Right lobe of liver (tissue), 6 donors: ENCODE results near the gene SLC38A1. TPM values are rescaled to one million over a fixed set of nuclear protein-coding genes. Genes with fewer than 3 reads are reported as not detected.
A peak's percentile ranks its signal among the peaks of the same experiment; 100 is the strongest.
"Not testable (repeated sequence)": the region's sequence is repeated elsewhere in the genome, so short reads cannot be mapped to it uniquely, and the experiment has no call there.

ENCODE experiments used
- ATAC-seq, 4 donors: fragments of 200-7000 bp; cut with Tn5 transposase; one replicate each; pipeline ENCODE4 v1.9.1; 2020; ENCODE audit warnings: mild to moderate bottlenecking in 4 of 4, moderate library complexity in 4 of 4
- DNase-seq, 3 donors: peaks; one replicate each; pipeline ENCODE4 v3.0.0-alpha.2; 2020
- H3K27ac ChIP-seq, 3 donors: fragments of 200-600 bp; one replicate each; pipeline ENCODE4 v1.8.0; 2022
- H3K27me3 ChIP-seq, 2 donors: fragments of 200-600 bp; one replicate each; pipeline ENCODE4 v1.8.0; 2022
- H3K36me3 ChIP-seq, 4 donors: fragments of 200-600 bp; sonication (generic) in 1 of 4; one replicate each; pipeline versions ENCODE4 v1.5.1 to v1.8.0; 2017 to 2022; ENCODE audit warnings: control low read depth in 1 of 4
- H3K4me1 ChIP-seq, 4 donors: fragments of 200-600 bp; sonication (generic) in 1 of 4; one replicate each; pipeline versions ENCODE4 v1.5.1 to v1.8.0; 2017 to 2022; ENCODE audit warnings: control low read depth in 1 of 4
- H3K4me3 ChIP-seq, 3 donors: fragments of 200-600 bp; one replicate each; pipeline ENCODE4 v1.8.0; 2022
- H3K9me3 ChIP-seq, 4 donors: fragments of 200-600 bp; sonication (generic) in 1 of 4; one replicate each; pipeline versions ENCODE4 v1.5.1 to v1.8.0; 2017 to 2022; ENCODE audit warnings: control low read depth in 1 of 4
- POLR2A ChIP-seq: fragments of 450-650 bp; IDR thresholded peaks from one replicate; pipeline ENCODE4 v1.6.1; 2017; ENCODE audit warnings: antibody characterized with exemption, mild to moderate bottlenecking
- WGBS: methylation state at CpG from one replicate; pipeline ENCODE4 v1.1.6; 2018; ENCODE audit warnings: low coverage, low lambda C conversion rate; ENCODE audit not compliant: insufficient coverage; ENCODE audit errors: missing lambda C conversion rate; 5-methylcytosine and 5-hydroxymethylcytosine counted together
- intact Hi-C, 2 donors: fragments of 100-400 bp; cut with DNase I; formaldehyde crosslinking; loops; one replicate each; pipeline versions ENCODE4 v1.11.2 to v1.14.1; 2022
- total RNA-seq, 6 experiments: library from RNA; depleted of rRNA in 2 of 6; stranded (reverse); fragments of >200 nt in 2 of 6; fragmentation: NEBNext Ultra II Directional in 3 of 6; extraction: Animal tissue kit (Norgen Biotek cat#: 25700) in 3 of 6; gene quantifications; one replicate each; pipeline versions ENCODE4 v1.1.0 to v1.2.4, GENCODE V29; 2016 to 2023
- TF ChIP-seq, protein P1 (sequence below), 4 donors: fragments of 200-600 bp in 3 of 4; fragments of 450-650 bp in 1 of 4; IDR thresholded peaks; one replicate each; pipeline versions ENCODE4 v1.5.1 to v1.8.0; 2016 to 2022; ENCODE audit warnings: antibody characterized with exemption in 4 of 4, mild to moderate bottlenecking in 2 of 4
- donor health status: DM: no; HTN: yes; CAD: no.
- donor health status: DM: no; HTN: no; CAD: no.
- donor health status: DM: no; HTN: no; CAD: no.
- donor health status: DM: no; HTN: yes; CAD: no.
- donor health status: DM: no; HTN: yes; CAD: no.

SLC38A1 gene
- total RNA-seq, 6 experiments from 2014 or later = 7.9 to 20.7 (median 12.2) TPM

DNA sequence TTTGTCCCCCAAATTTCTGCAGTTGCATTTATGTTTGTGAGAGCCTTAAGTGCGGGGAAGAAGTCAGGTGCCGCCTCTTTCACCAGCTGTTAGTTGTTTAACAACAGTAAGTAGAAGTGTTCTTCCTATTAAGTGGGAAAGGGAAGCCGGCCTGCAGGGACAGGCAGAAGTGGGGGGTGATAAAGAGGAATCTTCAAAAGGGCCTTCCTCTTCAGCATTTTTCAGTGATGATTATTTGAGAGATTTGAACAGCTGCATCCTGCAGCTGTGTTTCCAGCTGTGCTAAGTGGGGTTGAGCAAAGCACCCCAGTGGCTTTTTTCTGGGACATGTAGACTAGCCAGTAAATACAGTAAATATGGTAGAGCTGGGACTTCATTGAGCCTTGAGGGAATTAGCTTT is 32.1 kb upstream of the SLC38A1 start:
- Histone ChIP-seq H3K36me3 (no peaks in the 10 kb centered on the region), H3K4me3 (no peak overlapping the region), H3K27ac (no peak overlapping the region), H3K9me3 (no peaks in the 10 kb centered on the region), H3K4me1 (no peaks in the 10 kb centered on the region), H3K27me3 (no peaks in the 10 kb centered on the region)
- TF ChIP-seq, protein P1, sequence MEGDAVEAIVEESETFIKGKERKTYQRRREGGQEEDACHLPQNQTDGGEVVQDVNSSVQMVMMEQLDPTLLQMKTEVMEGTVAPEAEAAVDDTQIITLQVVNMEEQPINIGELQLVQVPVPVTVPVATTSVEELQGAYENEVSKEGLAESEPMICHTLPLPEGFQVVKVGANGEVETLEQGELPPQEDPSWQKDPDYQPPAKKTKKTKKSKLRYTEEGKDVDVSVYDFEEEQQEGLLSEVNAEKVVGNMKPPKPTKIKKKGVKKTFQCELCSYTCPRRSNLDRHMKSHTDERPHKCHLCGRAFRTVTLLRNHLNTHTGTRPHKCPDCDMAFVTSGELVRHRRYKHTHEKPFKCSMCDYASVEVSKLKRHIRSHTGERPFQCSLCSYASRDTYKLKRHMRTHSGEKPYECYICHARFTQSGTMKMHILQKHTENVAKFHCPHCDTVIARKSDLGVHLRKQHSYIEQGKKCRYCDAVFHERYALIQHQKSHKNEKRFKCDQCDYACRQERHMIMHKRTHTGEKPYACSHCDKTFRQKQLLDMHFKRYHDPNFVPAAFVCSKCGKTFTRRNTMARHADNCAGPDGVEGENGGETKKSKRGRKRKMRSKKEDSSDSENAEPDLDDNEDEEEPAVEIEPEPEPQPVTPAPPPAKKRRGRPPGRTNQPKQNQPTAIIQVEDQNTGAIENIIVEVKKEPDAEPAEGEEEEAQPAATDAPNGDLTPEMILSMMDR (IDR thresholded peaks at IDR 0.05) = no peak
- TF ChIP-seq POLR2A = no peak
- no peak for ATAC-seq
- intact Hi-C loops = no loop called here
- DNase-seq = no peak
- 58% methylated on average over 3 of the region's 3 CpGs for WGBS

DNA sequence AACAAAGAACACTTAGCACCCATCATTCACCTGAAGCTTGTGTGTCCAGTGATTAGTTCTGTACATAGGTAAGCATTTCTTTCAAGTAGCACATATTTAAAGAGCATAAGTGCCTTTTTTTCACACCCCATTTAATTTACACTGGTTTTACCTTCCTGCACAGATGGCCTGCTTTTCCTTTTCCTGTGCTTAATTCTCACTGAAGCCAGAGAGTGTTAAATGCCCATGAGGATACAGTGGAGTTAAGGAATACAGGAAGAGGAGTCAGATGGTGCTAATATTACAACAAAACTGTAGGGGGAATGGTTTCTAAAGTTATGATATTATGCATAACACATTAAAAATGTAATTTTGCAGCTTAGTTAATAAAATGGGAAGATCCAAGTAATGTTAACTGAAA is 31.0 kb upstream of the SLC38A1 start:
- no peak for ATAC-seq
- TF ChIP-seq, protein P1 (IDR thresholded peaks at IDR 0.05) = no peak
- TF ChIP-seq POLR2A = no peak
- intact Hi-C loops = no loop called here

DNA sequence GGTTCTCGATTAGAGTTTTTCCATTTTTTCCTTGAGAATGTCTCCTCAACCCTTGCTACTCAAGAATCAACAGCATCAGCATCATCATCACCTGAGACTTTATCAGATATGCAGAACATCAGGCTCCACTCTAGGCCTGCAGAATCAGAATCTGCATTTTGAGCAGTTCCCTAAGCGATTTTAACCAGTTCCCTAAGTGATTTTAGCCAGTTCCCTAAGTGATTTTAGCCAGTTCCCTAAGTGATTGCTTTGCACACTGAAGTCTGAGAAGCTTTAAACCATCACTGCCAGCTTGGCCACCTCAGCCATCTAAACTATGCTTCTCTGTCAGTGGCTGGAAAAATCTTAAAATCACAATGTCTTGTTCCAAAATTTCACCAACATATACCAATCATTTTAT is 29.4 kb upstream of the SLC38A1 start:
- 69% methylated on average over 2 of the region's 2 CpGs for WGBS
- intact Hi-C loops = no loop called here
- H3K9me3 ChIP-seq = no peaks in the 10 kb centered on the region
- H3K4me3 ChIP-seq = no peak overlapping the region
- ATAC-seq (no peak), DNase-seq (no peak)
- no peaks in the 10 kb centered on the region for H3K4me1 ChIP-seq
- H3K27ac ChIP-seq = no peak overlapping the region
- no peaks in the 10 kb centered on the region for H3K36me3 ChIP-seq
- no peaks in the 10 kb centered on the region for H3K27me3 ChIP-seq
- no peak for TF ChIP-seq POLR2A
- TF ChIP-seq, protein P1 (IDR thresholded peaks at IDR 0.05) = no peak

More for the DNA sequence above, 31.0 kb upstream of the SLC38A1 start:
- no peaks in the 10 kb centered on the region for H3K9me3 ChIP-seq
- H3K27me3 ChIP-seq = no peaks in the 10 kb centered on the region
- no peaks in the 10 kb centered on the region for H3K36me3 ChIP-seq
- H3K27ac ChIP-seq = no peak overlapping the region
- no peak for DNase-seq
- H3K4me1 ChIP-seq = no peaks in the 10 kb centered on the region
- H3K4me3 ChIP-seq = no peak overlapping the region

DNA sequence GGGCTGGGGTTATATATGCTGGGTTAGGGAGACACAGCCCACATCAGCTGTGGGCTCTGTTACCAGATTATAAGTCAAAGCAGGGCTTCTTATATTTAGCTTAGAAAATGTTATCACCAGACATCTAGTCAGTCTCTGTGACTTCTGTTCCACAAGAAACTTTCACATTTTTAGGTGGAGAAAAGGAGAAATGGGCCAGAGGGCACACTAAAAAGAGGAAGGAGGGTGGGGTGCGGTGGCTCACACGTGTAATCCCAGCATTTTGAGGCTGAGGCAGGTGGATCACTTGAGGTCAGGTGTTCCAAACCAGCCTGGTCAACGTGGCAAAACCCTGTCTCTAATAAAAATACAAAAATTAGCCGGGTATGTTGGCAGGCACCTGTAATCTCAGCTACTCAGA is 28.0 kb upstream of the SLC38A1 start:
- Histone ChIP-seq H3K36me3 (no peaks in the 10 kb centered on the region), H3K27ac (no peak overlapping the region), H3K27me3 (no peaks in the 10 kb centered on the region), H3K4me1 (no peaks in the 10 kb centered on the region), H3K9me3 (no peaks in the 10 kb centered on the region), H3K4me3 (no peak overlapping the region)
- TF ChIP-seq POLR2A = no peak
- TF ChIP-seq, protein P1 (IDR thresholded peaks at IDR 0.05) = no peak
- no peak for ATAC-seq
- intact Hi-C loops = no loop called here
- WGBS = 44% methylated on average over 3 of the region's 4 CpGs
- DNase-seq = no peak

DNA sequence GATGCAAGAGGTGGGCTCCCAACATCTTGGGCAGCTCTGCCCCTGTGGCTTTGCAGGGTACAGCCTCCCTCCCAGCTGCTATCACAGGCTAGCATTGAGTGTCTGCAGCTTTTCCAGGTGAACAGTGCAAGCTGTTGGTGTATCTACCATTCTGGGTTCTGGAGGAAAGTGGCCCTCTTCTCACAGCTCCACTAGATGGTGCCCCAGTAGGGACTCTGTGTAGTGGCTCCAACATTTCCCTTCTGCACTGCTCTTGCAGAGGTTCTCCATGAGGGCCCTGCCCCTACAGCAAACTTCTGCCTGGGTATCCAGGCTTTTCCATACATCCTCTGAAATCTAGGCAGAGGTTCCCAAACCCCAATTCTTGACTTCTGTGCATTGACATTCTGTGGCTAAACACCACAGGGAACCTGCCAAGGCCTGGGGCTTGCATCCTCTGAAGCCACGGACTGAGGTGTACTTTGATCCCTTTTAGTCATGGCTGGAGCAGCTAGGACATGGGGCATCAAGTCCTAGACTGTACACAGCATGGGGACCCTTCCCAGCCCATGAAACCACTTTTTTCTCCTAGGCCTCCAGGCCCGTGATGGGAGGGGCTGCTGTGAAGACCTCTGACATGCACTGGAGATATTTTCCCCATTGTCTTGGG is 24.0 kb upstream of the SLC38A1 start:
- Histone ChIP-seq H3K27me3 (no peaks in the 10 kb centered on the region), H3K9me3 (no peaks in the 10 kb centered on the region), H3K4me3 (no peak overlapping the region), H3K27ac (no peak overlapping the region), H3K4me1 (no peaks in the 10 kb centered on the region), H3K36me3 (no peaks in the 10 kb centered on the region)
- intact Hi-C loops = no loop called here
- no peak for TF ChIP-seq POLR2A
- TF ChIP-seq, protein P1 (IDR thresholded peaks at IDR 0.05) = peak in 2 of 4 donors; percentile 14 to 34
- peak in 1 of 4 donors; percentile 28 for ATAC-seq
- DNase-seq = no peak
- WGBS = 100% methylated on average over 1 of the region's 2 CpGs

DNA sequence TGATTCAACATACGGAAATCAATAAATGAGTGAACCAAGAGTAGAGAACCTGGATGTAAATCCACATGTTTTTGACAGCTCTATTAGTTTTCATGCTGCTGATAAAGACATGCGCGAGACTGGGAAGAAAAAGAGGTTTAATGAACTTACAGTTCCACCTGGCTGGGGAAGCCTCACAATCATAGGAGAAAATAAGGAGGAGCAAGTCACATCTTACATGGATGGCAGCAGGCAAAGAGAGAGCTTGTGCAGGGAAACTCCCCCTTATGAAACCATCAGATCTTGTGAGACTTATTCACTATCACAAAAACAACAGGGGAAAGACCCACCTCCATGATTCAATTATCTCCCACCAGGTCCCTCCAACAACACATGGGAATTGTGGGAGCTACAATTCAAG is 23.1 kb upstream of the SLC38A1 start:
- H3K4me1 ChIP-seq, H3K27me3 ChIP-seq, H3K9me3 ChIP-seq, intact Hi-C loops, H3K4me3 ChIP-seq, ATAC-seq, H3K27ac ChIP-seq, DNase-seq, H3K36me3 ChIP-seq: not testable (repeated sequence)
- WGBS = 72% methylated on average over 3 of the region's 3 CpGs

DNA sequence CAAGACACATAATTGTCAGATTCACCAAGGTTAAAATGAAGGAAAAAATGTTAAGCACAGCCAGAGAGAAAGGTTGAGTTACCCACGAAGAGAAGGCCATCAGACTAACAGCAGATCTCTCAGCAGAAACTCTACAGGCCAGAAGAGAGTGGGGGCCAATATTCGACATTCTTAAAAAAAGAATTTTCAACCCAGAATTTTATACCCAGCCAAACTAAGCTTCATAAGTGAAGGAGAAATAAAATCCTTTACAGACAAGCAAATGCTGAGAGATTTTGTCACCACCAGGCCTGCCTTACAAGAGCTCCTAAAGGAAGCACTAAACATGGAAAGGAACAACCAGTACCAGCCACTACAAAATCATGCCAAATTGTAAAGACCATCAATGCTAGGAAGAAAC is 16.3 kb upstream of the SLC38A1 start:
- H3K36me3 ChIP-seq, intact Hi-C loops, H3K9me3 ChIP-seq, ATAC-seq, H3K27ac ChIP-seq, H3K4me1 ChIP-seq, H3K4me3 ChIP-seq, DNase-seq, H3K27me3 ChIP-seq: not testable (repeated sequence)
- WGBS = 13% methylated on average over 2 of the region's 2 CpGs
